Measurements from ENCODE around the gene TNIK.

The TNIK gene

DNA sequence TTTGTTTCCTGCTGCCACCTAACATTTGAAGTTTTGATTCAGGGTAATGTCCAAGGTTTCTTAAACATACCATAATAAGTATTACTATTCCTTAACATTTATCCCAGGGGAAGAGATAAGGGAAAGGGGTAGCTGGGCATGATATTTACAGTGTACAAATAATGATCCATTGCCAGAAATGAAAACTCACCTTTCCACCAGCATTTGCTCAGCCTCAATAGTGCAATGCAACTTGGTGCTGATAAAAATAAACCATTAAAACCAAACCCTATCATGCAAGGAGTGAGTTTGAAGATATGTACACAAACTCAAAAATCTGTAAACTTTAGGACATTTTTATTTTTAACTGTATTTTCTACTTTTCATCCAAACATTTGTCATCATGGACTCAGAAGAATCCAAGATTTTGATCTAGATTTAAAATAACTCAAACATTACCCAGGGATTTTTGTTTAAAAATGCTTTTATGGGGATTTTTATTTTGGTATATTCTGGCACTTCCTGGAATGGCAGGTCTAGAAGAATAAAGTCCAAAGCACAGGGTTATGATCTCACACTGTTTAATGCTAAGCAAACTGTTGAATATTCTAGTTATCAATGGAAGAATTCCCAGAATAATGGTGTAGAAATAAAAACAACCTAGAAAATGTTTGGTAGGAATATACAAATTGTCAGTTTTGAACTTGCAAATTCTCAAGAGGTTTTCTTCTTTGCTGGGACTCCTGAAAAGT, 401.2 kb downstream of the TNIK start:
- DNase-seq = no peak

DNA sequence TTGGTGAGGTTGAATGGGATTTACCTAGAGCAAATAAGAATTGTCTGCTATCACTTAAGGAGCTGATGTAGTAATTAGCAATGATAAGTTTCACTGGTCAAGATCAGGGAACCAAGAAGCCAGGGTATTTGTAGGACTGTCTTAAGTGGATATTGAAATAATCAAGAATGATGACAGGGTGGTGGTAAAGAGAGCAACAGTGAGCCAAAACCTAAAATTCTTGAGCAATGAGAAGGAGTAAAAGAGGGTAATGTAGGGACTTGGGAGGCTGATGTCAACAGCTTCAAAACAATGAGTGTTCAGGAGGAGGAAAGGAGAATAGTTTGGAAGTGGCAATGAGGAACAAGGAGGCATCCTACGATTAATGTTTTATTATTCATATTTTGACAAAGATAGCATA, 402.1 kb downstream of the TNIK start:
- DNase-seq = no peak

DNA sequence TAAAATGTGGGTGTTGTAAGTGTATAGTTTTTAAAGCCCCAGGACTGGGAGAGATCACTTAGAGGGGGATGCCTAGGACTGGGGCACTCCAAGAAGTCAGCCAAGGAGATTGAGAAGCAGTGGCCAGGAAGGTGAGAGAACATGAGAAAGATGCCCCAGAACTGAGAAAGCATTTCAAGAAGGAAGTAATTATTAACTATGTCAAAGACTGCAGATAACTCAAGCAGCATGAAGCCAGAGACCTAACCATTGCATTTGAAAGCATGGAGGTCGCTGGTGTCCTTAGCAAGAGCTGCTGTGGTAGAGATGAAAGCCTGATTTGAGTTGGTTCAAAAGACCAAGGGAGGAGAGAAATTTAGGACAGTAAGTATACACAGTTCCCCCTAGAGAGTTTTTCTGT, 403.1 kb downstream of the TNIK start:
- DNase-seq = no peak

DNA sequence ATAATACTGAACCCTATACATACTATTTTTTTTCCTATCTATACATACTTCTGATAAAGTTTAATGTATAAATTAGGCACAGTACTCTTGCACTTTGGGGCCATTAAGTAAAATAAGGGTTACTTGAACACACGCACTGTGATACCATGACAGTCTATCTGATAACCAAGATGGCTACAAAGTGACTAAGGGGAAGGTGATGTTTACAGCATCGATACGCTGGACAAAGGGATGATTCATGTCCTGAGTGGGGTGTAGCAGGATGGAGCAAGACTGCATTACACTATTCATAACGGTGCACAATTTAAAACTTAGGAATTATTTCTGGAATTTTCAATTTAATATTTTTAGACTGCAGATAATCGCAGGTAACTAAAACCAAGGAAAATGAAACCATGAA, 403.7 kb downstream of the TNIK start:
- DNase-seq = no peak

DNA sequence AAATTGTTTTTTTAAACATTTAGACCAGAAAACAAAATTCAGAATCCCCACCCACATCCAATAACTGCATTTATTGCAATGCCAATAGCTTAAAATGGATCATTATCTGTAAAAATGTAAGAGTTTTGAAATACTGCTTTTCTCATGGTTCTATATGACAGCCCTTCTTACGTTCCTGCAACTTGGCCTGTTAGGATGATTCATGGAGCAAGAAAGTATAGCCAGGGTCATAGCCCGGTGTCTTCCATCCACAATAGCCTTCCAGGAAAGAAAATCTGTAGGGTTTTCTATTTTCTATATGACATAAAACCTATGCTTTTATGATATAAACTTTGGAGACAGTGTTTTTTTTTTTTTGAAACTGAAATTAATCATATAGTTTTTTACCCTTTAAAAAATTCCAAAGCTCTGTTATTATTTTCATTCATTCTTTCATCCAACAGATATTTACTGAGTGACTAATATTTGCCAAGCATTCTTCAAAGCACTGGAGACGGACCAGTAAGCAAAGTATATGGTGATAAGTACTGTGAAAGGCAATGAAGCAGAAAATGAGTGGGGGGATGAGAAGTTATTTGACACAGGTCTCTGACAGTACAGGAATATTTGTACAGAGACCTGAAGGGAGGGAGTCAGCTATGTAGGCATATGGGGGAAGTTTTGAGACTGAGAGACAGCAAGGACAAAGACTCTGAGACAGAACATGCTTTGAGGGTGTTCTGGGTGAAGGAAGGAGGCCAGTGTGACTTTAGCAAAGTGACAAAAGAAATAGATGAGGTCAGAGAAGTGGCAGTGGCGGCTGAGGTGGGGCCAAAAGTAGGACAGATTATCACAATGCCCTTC, 404.6 kb downstream of the TNIK start:
- no peak for DNase-seq

DNA sequence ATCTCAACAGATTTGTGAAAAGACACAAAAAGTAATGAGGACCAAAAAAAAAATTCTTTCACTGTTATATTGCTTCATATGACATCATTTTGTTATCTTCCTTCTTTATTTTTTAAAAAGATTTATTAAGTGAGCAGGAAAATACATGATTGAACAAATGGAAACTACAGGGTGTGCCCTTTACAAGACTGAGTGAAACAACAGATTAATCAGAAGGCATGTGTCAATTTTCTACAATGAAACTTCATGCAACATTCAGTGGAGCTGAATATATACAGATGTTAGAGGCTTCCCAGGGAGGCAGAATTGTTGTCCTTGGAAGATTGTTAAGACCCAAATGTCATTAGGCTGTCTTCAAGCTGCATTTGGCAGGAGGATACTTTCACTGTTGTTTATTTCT, 405.3 kb downstream of the TNIK start:
- no peak for DNase-seq

DNA sequence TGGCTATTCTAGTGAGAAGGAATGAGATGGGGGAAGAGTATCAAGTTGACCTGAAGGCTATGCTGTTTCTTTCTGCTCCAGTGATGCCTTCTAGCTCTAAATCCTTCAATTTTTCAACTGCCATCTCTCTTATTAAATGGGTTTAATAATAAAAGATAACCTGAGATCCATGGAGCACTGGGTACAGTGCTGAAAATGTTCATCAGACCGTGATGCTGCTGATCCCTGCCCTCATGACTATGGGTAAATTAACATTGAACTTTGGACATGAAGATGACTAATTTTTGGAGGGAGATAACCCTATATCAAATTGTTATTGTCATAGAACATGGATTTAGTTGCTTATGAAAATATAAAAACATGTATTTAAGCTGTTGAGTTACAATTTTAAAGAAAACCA, 406.0 kb downstream of the TNIK start:
- DNase-seq = no peak

DNA sequence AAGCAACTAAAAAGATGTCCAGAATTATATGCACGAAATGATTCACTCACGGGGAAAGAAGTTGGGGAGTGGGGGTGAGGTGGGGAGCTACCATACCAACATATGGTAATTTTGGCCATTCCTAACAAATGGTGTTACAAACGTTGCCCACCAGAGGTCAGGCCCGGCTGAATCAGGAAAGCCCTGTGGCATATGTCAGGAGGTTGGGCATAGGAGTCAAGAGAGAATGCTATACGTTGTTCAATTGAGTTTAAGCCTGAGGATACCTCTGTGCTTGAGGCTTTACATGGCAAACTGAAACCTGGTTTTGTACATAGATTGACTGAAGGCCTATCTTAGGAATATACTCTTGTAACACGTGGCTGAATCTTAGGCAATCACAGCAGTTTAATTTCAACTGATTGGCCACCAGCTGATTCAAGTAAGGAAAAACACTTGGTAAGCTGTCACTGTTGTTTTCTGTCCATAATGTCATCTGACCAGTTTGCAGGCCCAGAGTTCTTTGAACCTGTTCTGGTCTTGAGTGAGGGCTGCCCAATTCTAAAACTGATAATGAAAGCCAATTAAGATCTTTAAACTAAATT, 410.3 kb downstream of the TNIK start:
- DNase-seq = peak; percentile 70

DNA sequence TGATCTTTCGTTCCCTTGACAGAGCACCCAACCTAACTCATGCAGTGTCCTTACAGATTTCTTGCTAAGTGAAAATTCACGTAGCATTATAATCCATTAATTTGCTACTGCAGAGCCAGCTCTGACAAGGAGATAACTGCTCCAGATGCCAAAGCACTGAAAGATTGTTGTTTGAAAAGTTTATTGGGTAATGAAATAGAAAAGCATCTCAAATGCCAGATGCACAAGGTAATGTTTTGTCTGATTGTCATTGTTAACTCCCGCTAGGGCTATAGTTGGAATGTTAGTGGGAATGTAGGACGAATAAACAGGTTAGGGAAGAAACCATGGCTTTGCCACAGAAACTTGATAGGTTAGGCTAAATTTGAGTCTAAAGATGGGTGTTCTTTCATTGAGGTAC, 413.4 kb downstream of the TNIK start:
- no peak for DNase-seq

DNA sequence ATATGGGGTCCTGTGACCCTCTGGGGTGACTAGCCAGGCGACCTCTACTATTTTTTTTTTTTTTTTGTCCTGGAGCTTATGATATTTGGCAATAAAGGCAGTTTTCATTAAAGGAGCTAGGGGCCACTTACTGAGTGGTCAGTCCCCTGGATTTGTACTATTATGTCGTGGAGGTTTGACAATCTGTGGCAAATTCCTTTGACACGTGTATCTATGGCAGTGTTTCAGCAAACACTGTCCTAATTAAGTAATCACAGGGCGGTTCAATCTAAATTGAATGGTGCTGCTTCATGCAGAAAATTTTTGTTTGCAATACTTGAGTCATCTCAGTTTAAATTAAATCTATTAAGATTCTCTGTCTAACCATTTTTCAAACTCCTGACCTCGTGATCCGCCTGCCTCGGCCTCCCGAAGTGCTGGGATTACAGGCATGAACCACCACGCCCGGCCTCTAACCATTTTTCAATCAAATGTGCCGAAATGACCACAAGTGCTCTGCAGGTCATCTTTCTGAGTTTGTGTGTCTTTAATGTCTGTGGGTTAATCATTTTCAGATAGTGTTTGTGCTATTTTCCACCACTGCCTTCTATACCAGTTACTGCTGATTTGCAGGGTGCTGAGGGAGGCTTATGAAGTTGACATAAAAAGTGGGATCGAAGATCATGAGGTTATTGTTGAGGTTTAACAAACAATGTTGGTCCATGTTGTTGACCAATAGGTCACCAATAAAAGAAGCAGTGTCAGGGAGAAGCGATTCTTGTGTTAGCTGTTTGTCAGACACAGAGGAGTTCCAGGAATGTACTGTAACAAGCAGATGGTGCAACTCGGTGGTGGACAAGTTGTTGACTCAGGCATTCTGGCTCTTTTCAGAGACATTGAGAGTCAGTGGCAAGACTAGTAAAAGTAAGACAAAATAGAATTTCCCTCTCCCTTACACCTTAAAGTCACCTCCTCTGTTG, 415.1 kb downstream of the TNIK start:
- no peak for DNase-seq

DNA sequence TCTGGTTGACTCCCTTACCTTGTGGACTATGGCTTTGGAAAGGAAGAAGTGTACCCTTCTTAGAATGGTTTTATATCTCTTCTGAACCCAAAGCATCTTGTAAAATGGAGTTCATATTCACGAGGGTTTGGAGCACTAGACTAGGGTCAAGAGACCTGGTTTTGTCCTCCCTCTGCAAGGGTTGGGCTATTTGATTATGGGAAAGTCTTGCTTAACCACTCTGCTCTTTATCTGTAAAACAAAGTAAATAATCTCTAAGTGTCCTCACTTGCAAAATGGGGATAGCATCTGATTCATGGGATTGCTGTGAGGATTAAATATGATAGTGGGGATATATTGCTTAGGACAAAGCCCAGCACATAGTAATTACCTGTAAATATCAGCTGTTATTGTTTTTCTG, 415.8 kb downstream of the TNIK start:
- DNase-seq = no peak

DNA sequence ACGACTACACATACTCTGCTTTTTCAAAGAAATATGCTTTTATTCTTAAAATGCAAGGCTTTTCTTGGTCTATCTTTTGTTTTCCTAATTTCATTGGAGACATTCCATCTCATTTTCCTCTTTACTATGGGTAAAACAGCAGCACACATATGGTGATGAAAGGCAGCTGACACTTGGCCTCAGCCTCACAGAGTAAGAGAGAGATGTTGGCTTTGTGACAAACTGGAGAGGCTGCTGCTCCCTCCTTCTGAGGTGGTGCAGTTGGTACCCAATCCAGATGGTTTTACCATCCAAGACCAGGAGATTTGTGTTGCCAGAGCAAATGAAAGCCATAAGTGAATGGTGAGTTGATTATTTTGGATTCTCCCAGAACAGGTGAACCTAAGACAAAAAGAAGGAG, 420.5 kb downstream of the TNIK start:
- no peak for DNase-seq

DNA sequence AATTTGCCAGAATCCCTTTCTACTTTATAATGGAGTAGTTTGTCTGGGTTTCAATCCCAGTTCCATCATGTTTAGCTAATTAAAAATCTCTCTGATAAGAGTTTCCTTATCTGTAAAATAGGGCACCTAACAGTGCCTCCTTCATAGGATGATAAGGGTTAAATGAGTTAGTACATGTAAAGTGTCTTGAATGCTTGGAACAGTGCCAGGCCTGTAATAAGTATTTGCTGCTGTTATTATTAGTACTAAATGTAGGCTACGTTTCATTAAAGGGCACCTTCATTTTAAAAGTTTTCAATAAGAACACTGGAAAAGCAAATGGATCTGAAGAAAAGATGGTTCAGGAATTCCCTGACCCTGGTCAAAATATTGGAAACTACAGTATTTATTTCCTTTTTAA, 421.9 kb downstream of the TNIK start:
- DNase-seq = no peak

DNA sequence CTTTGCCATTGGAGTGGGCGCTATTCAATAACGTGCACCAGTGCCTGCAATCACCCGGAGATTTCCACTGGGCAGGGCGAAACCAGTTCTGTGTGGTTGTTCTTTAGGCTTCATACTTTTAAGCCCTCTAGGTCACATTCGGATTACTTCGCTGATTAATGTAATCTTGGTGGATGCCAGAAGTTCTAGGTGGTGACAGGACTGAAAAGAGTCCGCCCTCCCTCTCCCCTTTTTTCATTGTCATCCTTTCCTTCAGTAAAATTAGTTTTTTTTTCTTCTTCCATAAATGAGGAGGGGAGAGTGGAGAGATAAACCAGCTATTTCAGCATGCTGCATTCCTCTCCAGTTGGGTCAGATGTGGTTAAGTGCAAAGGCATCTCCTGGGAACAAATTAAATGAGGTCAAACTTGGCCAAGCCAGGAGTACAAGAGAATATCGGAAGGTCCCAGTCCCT, 431.4 kb downstream of the TNIK start:
- no peak for DNase-seq

DNA sequence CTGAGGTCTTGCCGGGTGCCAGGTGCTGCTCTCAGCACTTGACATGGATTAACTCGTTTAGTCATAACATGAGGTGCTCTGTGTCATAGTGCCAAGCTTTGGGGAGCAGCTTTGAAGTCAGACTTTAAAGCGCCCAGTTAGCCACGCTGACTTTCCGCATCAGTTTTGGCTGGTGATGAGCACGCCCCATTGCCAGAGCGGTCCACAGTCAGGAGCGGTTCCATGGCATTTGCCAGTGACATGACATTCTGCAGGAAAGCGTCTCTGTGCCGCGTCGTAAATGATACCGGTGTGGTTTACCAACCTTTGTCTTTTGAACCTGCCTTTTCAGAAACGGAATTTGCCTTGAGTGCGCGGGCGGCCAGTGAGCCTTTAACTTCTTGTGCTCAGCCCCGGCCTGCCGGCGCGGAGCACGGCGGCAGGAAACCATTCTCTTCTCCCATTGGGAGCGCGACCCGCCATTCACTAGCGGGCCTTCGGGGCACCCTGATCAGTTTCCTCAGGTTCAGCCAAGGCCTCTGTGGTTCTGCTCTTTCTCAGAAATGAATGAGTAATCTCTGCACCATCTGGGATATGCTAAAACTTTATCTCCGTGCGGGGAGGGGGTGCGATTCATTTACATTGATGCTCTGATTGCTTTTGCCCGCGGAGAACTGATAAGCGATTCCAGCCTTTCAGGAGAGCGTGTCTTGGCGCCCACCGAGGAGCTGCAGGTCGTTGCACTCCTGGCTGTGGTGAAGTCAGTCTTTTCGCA, 432.0 kb downstream of the TNIK start:
- DNase-seq = no peak

DNA sequence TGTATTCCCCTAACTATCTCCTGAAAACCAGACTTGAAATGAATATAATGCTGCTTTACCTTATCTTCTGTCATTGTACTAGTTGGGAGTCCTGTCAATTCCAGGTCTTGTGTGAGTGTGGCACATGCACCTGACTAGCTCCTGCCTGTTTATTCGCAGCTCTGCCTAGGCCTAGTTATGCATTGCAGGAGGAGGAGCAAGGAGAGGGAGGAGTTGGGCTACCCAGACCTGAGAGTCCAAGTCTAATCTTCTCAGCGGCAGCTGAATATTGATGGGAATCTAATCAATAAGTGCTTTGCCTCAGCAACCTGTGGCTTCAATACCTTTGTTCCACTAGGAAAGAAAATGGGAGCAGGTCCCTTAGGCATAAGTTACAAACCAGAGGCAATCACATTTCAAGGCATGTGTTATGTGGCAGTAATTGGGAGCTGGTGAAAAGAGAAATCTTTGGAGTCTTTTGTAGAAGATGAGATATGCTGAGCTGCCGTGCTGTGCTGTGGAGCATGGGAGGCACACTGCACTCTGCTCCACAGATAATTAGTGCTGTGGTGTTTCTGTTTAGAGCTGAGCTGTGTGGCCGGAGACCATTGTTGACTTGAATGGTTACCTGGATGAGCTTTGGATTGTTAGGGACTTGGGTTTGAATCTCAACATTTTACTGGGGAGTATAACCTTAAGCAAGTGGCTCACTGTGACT, 433.5 kb downstream of the TNIK start, which contains the start of gene SLC2A2:
SLC2A2 (minus strand) TSS at position 124 of the 697 bp plus-strand sequence; CDS start at position 74, 50 bp downstream.
- no peak for DNase-seq

DNA sequence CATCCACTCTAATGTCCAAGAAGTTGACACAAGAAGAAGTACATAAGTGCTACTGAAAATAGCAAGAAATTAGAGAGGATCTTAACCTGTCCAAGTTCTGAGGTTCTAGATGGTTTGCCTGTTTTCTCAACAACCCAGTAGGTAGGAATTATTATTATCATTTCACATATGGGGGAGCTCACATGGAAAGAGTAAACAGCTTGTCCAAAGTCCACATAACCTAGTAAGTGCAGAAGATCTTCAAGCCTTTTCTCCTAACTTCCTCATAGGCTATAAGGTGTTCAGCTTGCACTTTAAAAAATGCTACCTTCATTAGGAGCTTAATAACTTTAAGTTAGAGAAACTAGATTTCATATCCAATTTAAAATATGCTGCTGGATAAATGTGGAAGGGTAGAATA, 436.6 kb downstream of the TNIK start:
- no peak for DNase-seq

DNA sequence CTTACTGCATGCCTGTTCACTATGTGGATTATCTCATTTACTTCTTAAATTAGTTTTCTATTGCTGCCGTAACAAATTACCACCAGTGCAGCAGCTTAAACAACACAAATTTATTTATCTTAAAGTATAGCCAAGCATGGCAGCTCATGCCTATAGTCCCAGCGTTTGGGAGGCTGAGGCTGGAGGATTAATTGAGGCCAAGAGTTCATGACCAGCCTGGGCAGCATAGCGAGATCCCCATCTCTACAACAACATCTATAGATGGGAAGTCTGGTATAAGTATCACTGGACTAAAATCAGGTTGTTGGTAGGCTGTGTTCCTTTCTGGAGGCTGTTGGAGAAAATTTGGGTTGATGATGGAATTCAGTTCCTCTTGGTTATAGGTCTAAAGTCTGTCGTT, 438.8 kb downstream of the TNIK start:
- DNase-seq = no peak

DNA sequence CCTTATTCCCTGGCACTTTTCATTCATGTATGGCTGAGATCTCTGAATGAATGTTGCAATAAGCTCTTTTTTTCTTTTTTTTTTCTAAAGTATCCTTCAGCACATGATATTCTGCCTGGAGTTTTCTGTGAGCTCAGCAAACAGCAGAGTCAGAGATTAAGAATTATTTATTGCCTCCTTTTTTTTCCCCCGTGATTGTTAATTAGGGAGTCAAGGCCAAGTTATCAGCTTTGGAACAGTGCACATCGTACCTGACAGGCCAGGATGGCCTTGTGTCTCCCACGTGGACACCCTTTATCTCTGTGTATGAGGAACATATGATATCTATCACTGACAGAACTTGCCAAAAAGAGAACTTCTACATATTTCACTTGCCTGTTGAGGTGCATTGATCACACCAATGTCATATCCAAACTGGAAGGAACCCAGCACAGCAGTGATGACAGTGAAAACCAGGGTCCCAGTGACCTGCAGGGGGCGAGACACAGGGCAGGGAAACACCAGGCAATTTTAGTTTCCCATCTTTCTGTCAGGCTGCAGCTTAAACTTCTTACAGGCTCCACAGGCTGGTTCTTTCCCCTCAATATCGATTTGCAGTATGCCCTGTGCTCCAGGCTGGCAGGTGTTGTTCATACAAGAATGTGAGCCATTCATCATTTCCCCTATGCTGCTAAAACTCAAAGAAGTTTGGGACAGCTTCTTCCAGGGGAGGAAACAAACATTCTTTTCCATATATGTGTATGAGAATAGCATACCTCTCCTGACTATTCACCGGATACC, 441.9 kb downstream of the TNIK start:
- DNase-seq = no peak
